GM19467 (cell line): ENCODE results near the gene EYA4.

Source experiments
- ATAC-seq: cut with Tn5 transposase; IDR thresholded peaks from one replicate; pipeline ENCODE4 v1.9.1; 2021; ENCODE audit warnings: mild to moderate bottlenecking, moderate library complexity; ENCODE audit not compliant: unreplicated experiment

The EYA4 gene

GRCh38 chr6:133343220-133343619 lies 102.1 kb downstream of the EYA4 start:
- no peak for ATAC-seq

- no peak for ATAC-seq
These were observed 107.7 kb downstream of the EYA4 start for GRCh38 chr6:133348846-133349245.

DNA sequence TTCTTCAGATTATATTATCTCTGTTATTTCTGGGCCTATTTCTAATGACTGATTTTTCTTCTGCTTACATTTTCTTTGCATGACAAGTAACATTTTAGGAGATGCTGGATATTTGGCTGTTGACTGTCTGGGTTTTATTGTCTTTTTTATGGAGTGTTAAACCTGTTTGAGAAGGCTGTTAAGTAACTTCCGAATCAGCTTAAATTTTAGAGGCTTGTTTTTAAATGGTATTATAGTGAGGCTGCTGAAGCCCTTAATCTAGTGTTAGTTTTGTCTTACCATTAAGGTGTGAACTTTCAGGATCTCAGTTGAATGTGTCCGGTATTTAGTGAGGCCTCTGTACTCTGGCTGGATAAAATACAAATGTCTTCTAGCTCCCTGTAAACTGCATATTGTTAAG lies 109.8 kb downstream of the EYA4 start:
- ATAC-seq, result no peak

- ATAC-seq, result no peak
These were observed 110.9 kb downstream of the EYA4 start for GRCh38 chr6:133352046-133352445.

GRCh38 chr6:133353061-133353460 lies 111.9 kb downstream of the EYA4 start:
- no peak for ATAC-seq

GRCh38 chr6:133355922-133356321 lies 114.8 kb downstream of the EYA4 start:
- ATAC-seq, result no peak

DNA sequence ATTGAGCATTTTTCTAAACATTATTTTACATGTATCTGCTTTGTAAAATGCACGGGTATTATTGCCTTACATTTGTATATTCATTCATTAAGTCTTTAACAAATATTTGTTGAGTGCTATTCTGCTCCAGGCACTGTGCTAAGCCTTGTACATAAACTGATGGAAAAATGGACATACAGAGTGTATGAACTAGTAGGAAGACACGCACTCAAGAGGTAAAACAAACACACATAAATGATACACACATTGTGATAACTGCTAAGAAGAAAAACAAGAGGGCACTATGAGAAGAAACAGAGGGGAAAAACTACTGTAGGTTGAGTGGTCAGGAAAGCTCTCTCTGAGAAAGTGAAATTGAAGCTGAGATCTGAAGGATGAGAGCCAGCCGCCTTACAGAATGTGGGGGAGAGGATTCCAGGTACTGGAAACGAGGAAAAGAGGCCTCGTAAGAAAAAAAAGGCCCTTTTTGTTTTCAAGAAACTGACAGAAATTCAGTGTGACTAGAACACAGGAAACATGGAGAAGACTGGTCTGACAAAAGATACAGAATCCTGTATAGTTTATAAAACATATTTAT lies 117.5 kb downstream of the EYA4 start:
- no peak for ATAC-seq

DNA sequence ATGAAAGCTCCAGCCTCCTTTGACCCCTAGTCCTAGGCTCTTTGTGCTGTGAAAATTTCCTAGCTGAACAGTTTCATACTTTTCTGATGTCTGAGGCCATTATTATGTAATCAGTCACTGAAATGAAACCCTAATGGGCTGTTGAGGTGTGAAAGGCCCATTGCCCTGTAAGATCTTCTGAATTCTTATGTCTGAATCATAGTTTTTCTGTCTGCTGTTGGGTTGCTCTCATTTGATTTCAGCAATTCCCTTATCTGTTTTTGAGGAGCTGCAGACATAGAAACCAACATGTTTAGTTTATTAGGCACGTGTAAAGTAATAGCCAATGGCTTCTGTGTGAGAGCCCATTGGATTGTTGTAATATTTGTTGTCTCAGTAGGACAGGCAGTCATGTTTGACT lies 118.1 kb downstream of the EYA4 start:
- ATAC-seq, result no peak

GRCh38 chr6:133359760-133360159 lies 118.6 kb downstream of the EYA4 start:
- no peak for ATAC-seq

GRCh38 chr6:133360194-133360593 lies 119.0 kb downstream of the EYA4 start:
- no peak for ATAC-seq

DNA sequence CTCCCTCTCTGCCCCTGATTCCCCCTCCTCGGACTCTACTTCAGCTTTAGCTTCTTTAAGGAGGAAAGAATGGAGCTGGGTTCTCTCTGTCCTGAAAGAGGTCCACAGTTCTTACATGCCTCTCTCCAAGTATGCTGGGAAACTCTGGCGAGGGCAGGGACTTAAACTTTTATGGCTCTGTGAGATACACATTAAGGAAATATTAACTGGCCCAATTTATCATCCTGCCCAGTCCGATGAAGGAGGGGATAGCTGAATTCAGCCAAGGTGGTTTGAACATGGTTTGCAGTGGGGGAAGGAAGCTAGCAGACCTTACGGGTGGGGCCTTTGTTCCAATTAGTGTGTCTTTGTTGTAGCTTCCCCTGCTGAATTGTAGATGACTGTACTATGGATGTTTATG lies 121.7 kb downstream of the EYA4 start:
- ATAC-seq, result no peak

DNA sequence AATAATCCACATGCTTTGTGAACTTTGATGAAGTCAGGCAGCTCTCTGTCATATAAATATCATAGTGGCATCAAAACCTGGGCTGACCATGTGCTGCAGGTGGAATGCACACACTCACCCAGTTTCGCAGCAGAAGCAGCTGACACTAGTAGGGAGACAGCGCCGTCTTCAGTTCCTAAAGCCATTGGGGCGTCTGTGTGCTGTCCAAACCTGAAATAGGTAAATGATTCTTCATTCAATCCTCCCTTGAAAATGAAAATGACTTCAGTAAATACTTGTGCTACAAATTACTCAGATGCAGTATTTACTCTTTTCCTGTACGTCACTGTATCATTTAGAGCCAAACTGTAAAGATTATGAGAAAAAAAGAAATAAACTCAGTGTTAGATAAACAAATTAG lies 127.5 kb downstream of the EYA4 start:
- ATAC-seq, result no peak

GRCh38 chr6:133369773-133370272 lies 128.7 kb downstream of the EYA4 start:
- no peak for ATAC-seq

DNA sequence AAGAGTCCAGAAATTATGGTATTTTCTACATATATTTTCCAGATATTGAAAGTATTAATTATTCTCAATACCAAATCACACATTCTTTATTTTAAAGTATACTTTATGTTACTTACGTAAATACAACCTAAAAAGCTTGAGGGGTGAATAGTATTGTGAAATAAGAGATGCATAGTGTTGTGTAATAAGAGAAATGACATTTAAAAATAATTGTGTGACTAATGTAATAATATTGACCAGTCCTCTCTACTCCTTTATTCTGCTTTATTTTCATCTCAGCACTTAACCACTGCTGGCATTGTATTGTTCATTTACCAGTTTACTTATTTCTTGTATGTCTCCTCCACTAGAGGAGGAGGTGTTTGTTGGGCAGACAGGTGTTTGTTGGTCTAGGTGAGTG lies 135.6 kb downstream of the EYA4 start:
- ATAC-seq, result no peak

DNA sequence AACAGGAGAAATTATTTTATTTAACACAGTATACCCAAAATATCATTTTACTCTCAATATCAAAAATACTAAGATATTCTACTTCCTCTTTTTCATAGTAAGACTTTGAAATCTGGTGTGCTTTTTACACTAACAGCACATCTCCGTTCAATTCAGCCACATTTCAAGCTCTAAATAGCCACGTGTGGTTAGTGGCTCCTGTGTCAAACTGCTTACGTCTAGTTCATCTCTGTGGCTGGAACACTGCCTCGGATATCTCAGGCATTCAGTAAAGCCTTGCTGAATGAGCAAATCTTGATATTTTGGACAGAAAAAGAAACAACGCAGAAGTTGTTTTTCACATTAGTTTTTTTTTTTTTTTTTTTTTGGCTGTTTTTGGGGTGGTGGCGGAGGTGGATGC lies 136.1 kb downstream of the EYA4 start:
- no peak for ATAC-seq

DNA sequence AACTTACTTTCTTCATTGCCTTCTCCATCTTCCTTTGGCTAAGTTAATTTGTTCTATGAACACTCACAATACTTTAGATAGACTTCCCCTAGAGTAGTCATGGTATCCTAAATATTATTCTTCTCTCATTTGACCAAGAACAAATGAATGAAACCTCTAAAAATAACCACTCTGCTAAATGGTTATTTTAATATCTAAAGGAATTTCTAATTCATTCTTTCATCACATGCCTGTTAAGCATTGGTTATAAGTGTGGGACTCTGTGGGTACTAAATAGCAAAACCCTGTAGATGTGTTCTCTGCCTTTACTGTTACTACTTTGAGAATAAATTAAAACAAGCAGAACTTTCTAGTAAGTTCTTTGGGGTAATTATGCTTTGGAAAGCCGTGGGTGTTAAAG lies 138.9 kb downstream of the EYA4 start:
- ATAC-seq, result no peak

DNA sequence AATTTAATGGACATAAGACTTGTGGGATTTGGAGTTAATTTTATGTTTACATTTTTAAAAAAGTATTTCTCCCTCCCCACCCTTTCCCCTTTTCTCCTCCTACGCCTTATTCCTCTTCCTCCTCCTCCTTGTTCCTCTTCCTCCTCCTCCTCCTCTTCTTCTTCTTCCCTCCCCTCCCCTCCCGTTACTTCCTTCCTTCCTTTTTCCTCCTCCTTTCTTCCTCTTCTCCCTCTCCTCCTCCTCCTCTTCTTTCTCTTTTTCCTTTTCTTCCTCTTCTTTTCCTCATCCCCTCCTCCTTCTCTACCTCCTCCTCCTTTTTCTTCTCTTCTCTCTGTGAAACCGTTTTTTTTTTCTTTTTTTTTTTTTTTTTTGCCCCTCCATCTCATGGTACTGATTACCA lies 139.6 kb downstream of the EYA4 start:
- ATAC-seq, result no peak

DNA sequence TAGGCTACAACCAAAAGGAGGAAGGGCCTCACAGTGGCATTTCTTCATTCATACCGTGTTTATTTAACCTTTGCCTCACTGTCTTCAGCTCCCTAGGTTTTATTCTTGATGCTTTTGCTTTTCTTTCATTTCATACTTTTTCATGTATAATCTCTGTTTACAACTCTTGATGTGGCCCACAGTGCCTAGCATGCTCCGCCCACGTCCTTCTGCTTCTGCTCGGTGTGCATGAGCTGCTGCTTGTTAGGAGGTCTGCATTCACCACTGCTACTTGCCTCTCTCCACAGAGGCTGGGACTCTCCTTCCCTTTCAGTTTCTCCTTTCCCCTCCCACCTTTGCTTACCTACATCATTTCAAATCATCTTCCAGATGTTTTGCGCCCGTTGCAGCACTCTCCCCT lies 147.6 kb downstream of the EYA4 start:
- no peak for ATAC-seq

- ATAC-seq, result no peak
These were observed 149.0 kb downstream of the EYA4 start for GRCh38 chr6:133390168-133390567.

DNA sequence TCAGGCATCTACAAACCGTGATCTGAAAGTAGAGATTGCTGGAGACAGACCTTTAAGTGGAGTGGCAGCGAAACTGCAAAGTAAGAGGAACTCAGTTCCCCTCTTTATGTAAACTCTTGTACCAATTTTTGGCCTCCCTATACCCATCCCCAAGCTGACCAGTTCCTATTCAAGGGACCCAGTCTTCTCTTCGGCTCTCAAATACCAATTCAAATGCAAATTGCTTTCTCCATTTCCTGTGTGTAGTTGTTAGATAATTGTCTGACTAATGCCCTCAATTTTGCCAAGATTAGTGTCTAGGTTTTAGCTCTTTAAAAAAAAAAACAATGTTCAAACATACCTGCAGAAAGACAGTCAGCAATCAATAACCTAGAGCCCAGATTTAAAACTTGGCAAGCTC lies 150.9 kb downstream of the EYA4 start:
- no peak for ATAC-seq

GRCh38 chr6:133392641-133393040 lies 151.5 kb downstream of the EYA4 start:
- no peak for ATAC-seq

DNA sequence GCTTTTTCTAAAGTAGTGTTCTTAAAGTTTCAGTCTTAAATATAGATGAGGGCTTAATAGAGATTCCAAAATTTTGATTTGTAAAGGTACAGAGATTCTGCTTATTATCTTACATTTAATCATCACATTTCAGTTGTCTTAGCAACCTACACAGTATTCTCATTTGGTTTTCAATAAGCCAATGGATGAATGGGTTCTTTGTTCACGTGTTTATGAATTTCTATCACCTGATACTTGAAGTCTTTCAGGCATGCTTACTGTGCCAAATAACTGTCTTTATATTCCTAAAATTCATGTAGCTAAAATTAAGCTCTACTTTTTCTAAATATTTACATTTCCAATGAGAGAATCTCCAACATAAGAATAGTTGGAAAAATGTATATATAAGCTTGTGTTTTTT lies 152.7 kb downstream of the EYA4 start:
- no peak for ATAC-seq

- ATAC-seq, result no peak
These were observed 153.5 kb downstream of the EYA4 start for GRCh38 chr6:133394630-133395029.
